ENCODE data around the gene MIS18A. TPM values are rescaled to one million over a fixed set of nuclear protein-coding genes. Genes with fewer than 3 reads are reported as not detected.
A peak's percentile ranks its signal among the peaks of the same experiment; 100 is the strongest.
"Not testable (repeated sequence)": the region's sequence is repeated elsewhere in the genome, so short reads cannot be mapped to it uniquely, and the experiment has no call there.

The MIS18A gene, protein sequence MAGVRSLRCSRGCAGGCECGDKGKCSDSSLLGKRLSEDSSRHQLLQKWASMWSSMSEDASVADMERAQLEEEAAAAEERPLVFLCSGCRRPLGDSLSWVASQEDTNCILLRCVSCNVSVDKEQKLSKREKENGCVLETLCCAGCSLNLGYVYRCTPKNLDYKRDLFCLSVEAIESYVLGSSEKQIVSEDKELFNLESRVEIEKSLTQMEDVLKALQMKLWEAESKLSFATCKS
- 6.8 and 11.3 TPM in 2 replicates for total RNA-seq

DNA sequence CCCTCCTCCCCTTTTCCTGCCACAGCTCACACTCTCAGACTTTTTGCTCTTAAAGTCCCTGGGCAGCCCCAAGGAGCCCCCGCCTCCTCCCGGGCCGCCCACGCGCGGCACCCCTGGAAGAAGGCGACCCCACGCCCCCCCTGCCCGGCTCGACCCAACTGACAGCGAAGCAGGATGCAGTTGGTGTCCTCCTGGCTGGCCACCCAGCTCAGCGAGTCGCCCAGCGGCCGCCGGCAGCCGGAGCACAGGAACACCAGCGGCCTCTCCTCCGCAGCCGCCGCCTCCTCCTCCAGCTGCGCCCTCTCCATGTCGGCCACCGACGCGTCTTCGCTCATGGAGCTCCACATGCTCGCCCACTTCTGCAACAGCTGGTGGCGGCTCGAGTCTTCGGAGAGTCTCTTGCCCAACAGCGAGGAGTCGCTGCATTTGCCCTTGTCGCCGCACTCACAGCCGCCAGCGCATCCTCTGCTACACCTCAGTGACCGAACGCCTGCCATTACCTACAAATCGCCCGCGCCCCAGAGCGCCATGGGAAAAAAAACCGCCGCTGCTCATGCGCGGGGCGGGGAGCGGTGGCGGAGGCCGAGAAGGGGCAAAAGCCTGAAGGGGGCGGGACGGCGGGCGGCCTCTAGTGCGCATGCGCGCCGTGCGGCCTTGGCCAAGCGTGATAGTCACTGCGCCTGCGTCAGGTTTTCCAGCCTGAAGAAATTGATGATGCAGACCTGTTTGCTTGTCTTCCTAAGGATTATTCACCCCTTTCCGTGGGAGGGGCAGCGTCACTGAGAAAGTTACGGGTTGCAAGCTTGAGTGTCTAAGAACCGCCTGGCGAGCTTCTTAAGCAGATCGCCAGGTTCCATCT lies at the start of gene MIS18A:
MIS18A (minus strand) TSS at position 532 of the 859 bp plus-strand sequence; CDS start at position 497, 35 bp downstream.
- DNase-seq: peak; percentile 97

DNA sequence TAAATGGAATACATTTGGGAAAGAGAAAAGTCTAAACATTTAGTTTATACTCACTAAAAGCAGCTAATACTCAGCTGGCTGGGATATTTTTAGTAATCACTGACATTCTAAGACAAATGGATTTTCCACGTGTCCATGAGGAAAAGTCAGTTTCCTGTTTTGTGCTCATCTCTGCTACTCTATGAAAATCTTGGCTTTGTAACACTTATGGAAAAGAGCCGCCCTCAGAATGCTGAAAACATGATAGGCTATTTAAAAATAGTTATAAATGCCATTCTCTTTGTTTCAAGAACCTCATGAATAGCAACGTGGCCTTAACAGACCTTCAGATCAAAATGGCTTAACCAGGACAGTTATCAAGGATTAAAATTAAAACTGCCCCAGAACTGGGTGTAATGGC lies 49.7 kb upstream of the MIS18A start:
- peak; percentile 81 for DNase-seq

DNA sequence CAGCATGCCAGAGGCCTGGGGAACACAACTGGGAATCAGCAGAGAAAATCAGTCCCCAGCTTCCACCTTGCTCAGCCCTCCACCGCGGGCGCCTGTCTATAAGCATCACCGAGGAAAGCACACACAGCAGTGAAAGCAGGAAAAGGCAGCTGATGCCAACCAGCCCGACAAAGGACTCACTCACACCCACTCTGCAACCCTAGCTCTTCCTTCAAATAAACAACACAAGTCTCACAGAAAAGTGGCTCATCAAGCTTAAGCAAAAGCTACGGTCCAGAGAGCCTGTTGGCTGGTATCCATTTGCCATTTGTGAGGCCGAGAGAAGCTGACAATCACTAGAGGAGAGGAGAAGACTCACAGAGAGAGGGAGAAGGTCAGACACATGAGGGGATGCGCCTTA lies 46.9 kb upstream of the MIS18A start:
- DNase-seq: no peak

DNA sequence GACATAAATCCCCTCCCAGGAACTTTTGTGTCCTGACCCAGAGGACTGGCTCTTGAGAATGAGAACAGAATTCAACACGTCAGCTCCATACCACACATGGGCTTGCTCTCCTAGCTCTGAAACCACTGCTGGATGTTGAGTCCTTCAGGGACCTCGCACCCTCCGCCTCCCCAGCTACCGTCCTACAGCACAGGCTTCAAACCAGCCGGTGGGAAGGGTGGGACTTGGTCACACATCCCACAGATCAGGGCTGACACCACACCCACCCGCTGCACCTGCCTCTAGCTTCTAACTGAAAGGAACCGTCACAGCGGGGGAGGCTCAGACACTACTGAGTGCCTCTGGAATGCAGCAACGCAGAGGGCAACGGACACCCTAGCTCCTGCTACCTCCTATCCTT lies 43.8 kb upstream of the MIS18A start:
- no peak for DNase-seq

DNA sequence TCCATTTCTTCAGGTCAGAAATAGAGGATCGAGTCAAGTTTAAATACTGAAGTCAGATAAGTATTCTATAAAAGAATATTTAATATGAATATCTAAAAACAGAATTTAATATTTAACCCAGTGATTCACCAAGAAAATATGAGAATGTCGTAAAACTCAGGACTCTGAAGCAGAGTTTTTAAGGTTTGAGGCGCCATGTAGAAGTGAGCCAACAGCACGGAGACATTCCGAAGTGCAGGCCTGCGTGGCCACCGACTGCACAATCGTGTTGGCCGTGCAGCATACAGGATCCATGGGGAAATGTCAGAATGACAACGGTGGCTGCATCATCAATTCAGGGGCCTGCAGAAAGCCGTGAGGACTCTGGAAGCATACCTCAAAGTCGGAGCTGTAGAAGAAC lies 43.3 kb upstream of the MIS18A start:
- no peak for DNase-seq

DNA sequence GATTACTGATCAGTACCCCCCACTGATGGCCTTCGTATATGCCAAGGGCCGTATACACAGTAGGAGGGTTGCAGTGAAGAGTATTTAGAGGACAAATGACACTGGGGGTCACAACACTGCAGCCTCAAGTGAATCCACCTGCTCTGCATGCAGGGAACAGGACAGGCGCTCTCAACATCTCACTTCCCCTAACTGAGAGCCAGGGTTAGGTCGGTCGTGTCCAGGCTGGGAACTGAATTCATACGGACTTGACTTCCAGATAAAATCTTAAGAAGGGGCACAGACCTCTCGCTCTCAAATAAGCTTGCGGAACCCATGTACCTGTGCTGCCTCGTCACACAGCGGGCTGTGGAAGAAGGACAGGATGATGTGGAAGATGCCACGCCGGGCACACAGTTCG lies 42.6 kb upstream of the MIS18A start:
- DNase-seq: no peak

DNA sequence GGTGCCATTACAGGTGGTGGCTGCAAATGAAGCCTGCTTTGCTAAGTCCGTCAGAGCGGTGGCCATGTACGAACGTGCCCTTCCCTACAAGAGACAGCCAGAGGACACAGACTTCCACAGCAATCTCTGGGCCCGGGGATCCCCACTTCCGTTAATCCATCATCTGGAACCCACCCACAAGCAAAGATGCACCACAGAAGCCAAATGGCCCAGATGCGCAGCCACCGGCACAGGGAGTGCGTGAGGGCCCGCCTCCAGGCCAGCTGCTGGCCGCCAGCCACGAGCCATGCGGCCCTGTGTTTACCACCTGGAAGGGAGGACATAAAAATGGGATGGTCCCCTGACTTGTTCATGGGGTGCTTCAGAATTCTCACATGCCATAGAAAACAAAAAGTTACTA lies 41.9 kb upstream of the MIS18A start:
- no peak for DNase-seq

DNA sequence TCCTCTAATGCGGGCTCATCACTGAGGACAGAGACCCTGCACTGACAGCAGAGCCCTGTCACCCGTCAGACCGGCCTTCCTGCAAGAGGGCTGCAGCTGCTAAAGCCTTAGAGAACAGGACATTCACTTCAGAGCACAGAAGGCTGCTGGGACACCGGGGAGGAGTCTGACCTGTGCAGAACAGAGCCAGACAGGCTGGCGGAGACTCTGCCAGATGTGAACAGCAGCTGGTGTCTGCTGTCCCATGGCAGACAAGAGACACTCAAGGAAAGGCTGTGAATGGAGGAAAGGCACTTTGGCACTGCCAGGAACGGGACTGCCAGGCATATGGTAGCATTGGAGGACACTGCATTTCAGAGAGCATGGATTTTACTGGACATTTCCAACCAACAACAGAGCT lies 41.2 kb upstream of the MIS18A start:
- no peak for DNase-seq

DNA sequence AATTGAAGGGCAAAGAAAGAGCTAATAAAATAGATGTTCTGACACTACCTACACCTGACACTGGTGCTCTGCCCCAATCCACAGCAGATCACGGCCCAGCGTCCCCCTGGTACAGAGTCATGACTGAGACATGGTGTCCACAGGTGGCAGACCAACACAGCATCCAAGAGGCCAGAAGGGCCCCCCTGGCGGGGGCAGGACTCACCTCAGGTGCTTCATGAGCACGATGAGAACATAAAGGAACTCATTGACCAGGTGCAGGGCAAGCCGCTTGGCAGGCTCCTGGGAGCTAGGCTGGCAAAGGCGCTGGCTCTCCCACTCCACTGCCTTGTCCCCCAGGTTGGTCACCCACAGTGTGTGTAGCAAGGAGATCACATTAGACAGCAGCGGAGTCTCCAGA lies 40.2 kb upstream of the MIS18A start:
- no peak for DNase-seq

DNA sequence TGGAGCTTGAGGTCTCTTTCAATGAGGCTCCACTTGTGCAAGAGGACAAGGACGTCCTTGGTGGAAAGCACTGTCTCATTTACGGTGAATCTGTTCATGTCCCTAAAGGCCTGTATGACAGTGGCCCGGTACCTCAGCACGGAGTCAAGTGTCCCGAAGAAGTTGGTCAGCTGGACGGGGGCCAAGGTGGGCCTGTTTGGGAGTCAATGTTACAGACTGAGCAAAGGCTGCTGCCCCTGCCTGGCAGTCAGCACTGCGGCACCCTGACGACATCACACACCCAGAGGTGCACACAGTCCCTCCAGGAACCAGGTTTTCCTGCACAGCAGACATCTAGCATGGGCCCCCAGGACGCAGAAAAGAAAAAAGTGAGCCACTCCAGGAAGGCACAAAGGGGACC lies 38.9 kb upstream of the MIS18A start:
- no peak for DNase-seq

DNA sequence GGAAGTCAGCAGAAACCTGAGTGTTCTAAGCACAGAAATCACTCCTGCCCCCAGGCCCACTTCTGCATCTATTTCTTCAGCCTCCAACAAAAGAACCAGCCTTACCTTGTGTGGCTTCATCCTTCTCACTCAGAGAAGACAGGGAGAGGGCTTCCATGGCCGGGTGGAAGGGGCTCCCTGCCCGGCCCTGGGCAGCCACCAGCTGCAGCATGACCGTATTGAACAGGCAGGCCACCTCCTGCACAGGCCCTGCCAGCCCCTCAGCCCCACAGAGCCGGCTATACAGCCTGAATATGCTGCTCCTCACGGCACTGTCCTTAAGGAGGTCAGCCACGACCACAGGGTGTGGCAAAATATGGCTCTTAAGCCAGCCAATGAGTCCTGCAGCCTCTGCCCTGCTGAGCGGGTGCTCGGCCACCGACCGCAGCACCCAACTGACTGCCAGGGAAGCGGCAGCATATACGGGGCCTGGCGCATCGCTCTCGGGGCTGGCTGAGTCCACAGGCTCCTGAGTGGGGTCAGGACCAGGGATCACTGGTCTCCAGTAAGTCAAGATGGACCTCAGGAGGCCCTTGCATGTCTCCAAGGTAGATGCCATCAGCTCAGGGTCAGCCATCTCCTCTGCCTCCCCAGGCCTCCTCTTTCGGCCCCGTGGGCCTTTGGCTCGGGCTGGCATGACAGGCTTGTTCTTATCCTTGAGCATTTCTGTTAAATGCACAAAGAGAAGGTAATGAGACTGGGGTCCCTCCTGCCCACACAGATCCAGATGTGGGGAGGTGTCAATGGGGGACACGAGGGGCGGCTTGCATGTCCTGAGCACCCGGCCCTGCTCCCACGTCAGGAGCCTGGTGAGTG lies 37.7 kb upstream of the MIS18A start:
- DNase-seq: no peak

DNA sequence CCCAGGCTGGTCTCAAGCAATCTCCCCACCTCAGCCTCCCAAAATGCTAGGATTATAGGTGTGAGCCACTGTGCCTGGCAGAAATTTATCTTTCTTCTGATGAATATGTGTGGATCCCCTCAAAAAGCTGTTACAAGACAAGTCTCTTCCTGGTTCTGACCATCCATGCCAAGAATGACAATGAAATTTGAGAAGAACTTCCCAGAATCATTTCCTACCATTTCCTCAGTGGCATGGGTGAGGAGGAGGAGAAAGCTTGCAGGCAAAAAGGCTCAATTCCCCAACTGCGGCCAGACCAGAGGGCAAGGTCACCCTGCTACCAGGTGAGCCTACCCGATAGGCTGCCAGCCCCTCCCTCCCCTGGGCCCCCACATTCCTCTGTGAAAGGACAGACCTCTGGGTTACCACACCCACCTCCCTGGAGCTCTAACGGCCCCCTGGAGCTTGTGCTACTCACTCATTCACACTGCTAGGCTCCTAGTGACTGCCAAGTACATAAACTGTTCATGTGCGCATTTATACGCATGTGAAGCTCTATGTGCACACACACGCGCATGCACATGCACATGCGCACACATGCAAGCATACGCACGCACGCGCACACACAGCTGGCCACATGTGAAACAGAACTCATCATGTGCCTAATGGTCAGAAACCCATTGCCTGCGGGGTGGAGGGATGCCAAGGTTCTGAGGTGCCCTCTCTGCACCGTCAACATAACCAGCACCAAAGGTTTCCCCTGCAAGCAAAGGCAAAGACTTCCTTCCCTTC lies 36.8 kb upstream of the MIS18A start:
- DNase-seq: peak; percentile 47

DNA sequence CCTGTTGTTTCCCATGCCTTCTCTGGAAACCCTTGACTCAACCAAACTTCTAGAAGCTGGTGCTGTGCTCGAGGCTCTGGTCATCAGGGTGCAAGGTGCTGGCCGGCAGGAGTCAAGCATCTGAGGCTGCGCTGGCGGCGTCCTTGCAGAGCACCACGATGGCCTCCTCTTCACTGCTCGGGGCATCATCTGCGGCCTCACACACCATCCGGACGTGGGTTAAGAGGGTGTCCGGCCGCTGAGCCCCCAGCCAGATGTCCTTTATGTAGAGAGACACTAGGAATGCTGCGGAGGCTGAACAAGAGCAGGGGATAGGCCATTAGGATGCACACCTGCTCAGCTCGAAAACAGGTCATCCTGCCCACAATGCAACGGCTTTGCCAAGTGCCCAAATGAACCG lies 36.0 kb upstream of the MIS18A start:
- DNase-seq: no peak

DNA sequence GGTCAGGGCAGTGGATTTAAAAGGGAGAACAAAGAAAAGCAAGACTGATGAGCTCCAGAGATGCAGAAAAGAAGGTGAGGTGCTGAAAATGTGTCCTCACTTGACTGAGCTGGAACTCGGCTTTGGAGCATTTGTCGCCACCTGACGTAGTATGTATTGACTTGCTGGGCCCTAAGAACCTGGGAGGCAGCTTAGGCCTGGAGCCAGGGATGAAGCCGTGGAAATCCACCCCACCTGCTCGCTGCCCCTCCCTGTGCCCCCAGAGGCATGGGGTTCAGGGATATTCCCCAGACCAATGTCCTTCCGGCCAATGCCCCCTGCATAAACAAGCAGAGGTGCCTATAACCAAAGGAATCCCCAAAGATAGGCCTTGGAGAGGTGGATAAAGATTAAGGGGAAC lies 34.1 kb upstream of the MIS18A start:
- no peak for DNase-seq

DNA sequence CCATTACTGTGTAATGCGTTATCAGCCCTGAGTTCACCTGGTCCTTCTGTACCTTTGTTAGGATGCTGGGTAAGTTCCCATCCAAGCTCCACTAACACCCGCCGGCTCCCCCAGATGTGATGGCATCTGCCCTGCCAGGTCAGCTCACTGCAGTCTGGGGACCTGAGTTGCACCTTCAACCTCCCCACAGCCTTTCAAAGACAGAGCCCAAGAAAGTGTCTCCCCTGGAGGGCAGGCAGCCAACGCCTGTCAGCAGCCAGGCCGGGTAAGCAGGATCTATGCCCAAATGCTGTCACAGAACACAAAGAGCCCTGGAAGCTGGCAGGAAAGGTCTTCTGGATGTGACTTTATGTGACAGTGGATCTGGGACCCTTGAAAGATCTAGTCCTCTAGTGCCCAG lies 33.5 kb upstream of the MIS18A start:
- no peak for DNase-seq

DNA sequence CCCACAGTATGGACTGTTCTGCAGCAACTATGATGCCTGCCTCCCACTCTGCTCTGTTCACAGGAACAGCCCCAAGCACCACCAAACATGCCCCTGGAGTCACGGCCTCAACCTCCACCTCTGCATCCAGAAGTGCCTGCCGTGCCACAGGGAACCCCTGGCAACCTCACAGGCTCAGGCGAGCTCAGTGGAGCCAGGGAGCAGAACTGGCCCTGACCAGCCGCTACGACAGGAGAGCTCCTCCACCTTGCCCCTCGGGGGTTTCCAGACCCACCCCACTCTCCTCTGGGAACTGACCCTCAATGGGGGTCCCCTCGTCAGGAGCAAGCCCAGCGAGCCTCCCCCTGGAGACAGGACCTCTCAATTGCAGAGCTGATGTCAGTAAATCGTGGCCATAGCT lies 32.8 kb upstream of the MIS18A start:
- no peak for DNase-seq

DNA sequence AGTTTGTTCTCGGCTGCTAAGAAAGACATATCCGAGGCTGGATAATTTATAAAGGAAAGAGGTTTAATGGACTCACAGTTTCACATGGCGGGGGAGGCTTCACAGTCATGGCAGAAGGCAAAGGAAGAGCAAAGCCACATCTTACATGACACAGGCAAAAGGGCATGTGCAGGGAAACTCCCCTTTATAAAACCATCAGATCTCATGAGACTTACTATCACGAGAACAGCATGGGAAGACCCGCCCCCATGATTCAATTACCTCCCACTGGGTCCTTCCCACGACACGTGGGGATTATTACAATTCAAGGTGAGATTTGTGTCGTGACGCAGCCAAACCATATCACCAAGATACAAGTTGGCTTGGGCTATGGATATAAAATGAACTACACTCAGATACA lies 32.1 kb upstream of the MIS18A start:
- not testable (repeated sequence) for DNase-seq

DNA sequence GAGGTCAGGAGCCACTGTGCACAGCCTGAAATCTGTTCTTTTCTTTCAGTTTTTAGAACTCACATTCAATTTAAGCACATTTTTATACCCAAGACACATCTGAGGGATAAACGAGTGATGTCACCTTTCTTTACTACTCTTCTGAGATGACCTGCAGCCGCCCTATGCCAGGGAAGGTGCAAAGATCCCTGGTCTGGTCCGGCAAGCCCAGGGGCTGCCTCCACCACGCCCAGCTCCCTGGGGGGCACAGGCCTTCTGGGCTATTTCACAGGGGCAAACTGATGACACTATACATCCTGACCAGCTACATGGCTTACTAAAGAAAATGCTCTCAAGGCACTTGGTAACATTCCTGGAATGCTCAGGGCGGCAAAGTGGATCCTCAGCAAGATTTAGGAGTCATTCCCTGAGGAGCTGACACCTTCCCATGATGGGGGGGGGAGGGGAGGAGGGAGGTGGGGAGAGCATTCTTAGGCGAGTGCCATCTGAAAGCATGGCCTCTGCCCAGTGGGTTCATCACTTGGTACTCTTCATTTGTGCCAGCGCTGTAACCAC lies 31.1 kb upstream of the MIS18A start:
- no peak for DNase-seq

DNA sequence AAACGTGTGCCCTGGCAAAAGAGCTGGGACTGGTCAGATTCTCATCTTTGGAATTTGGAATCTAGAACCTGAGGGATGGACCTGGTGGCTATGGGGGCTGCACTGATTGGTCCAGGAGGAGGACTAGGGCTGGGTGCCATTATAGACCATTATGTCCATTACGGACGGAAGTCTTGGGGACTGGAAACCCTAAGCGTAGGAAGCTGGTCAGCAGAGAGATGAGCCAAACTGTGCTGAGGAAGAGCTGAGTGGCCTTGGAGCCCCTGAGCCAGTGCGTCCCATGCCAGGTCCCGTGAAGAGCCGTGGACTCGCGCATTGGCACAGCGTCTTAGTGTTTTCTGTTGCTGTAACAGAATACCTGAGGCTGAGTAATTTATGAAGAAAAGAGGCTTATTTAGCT lies 29.8 kb upstream of the MIS18A start:
- no peak for DNase-seq

DNA sequence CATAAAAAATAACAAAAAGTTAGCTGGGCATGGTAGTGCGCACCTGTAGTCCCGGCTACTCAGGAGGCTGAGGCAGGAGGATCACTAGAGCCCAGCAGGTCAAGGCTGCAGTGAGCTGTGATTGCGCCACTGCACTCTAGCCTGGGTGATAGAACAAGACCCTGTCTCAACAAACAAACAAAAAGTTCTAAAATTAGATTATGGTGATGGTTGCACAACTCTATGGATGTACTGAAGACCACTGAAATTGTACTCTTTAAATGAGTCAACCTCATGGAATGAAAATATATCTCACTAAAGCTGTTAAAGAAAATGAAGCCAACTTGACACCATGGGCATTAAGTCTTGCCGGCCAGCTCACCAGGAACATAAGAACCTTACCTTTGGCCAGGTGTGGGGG lies 28.9 kb upstream of the MIS18A start:
- DNase-seq: no peak

DNA sequence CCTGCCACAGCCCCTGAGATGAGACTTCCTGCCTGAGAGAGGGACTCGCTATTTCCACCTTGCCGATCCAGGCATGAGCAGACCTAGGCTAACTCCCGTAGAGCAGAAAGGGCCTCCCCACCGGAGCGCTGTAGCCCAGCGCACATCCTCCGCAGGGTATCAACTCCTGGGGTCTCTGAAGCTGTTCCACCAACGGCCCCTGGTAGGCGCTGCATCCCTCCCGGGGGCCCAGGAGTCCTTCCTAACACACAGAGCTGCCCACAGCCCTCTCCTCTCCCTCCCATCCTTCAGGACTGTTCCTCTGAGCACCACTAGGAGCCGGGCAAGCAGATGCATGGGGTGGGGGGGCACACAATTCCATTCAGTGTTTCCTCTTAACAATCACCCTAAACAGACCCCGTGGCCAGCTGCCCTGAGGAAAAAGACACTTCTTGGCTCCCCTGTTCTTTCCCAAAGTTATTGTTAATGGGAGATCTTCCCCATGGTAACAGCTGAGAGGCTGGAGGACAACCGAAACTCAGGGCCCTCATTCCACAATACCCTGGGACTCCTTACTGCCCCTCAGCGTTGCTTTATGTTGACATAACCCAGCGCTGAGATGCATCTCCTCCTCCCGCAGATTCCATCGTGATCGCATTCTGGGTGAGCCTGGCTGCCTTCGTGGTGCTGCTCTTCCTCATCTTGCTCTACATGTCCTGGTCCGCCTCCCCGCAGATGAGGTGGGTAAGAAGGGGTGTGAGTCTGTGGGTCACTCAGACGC lies 27.4 kb upstream of the MIS18A start:
- DNase-seq: peak; percentile 68

DNA sequence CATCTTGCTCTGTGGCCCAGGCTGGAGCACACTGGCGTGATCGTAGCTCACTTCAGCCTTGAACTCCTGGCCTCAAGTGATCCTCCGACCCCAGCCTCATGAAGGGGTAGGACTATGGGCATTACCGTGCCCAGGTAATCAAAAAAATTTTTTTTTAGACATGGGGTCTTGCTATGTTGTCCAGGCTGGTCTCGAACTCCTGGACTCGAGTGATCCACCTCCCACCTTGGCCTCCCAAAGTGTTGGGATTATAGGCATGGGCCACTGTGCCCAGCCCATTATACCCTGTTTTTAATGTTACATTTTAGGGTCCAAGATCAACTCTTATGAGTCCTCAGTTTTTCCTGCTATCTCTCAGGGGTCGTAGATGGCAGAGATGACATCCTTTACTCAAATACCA lies 26.1 kb upstream of the MIS18A start:
- DNase-seq: no peak

Measured in dermis blood vessel endothelial cell (primary cell).